Fibroblast of skin of back (primary cell): ENCODE data around the gene ARRB1.
"Not testable (repeated sequence)": the region's sequence is repeated elsewhere in the genome, so short reads cannot be mapped to it uniquely, and the experiment has no call there.

Source experiments
- DNase-seq: peaks from one replicate; pipeline ENCODE4 v3.0.0-alpha.2; 2013

The ARRB1 gene

GRCh38 chr11:75342966-75343870, 8.2 kb downstream of the ARRB1 start:
- no peak for DNase-seq

- no peak for DNase-seq
These were observed 9.1 kb downstream of the ARRB1 start for GRCh38 chr11:75342231-75342918.

GRCh38 chr11:75341612-75342011, 9.8 kb downstream of the ARRB1 start:
- DNase-seq, result no peak

GRCh38 chr11:75339685-75340409, 11.6 kb downstream of the ARRB1 start:
- no peak for DNase-seq

- peak; percentile 59 for DNase-seq
These were observed 12.8 kb downstream of the ARRB1 start for GRCh38 chr11:75338516-75339208.

GRCh38 chr11:75337195-75337654, 14.2 kb downstream of the ARRB1 start:
- DNase-seq, result peak; percentile 60

- DNase-seq, result no peak
These were observed 16.5 kb downstream of the ARRB1 start for GRCh38 chr11:75334976-75335375.

- DNase-seq, result no peak
These were observed 17.0 kb downstream of the ARRB1 start for GRCh38 chr11:75334402-75334891.

- no peak for DNase-seq
These were observed 17.7 kb downstream of the ARRB1 start for GRCh38 chr11:75333807-75334140.

- DNase-seq, result no peak
These were observed 18.2 kb downstream of the ARRB1 start for GRCh38 chr11:75333022-75333806.

GRCh38 chr11:75331761-75332160, 19.7 kb downstream of the ARRB1 start:
- not testable (repeated sequence) for DNase-seq

- DNase-seq, result not testable (repeated sequence)
These were observed 20.2 kb downstream of the ARRB1 start for GRCh38 chr11:75331304-75331703.

- not testable (repeated sequence) for DNase-seq
These were observed 20.6 kb downstream of the ARRB1 start for GRCh38 chr11:75330886-75331285.

- no peak for DNase-seq
These were observed 21.2 kb downstream of the ARRB1 start for GRCh38 chr11:75330291-75330690.

GRCh38 chr11:75328426-75329277, 22.8 kb downstream of the ARRB1 start:
- DNase-seq, result peak; percentile 77

- no peak for DNase-seq
These were observed 25.0 kb downstream of the ARRB1 start for GRCh38 chr11:75326439-75326810.

- peak; percentile 80 for DNase-seq
These were observed 25.6 kb downstream of the ARRB1 start for GRCh38 chr11:75325713-75326438.

- DNase-seq, result no peak
These were observed 26.7 kb downstream of the ARRB1 start for GRCh38 chr11:75324740-75325139.

- DNase-seq, result no peak
These were observed 27.3 kb downstream of the ARRB1 start for GRCh38 chr11:75324189-75324588.

GRCh38 chr11:75323609-75324008, 27.9 kb downstream of the ARRB1 start:
- DNase-seq, result no peak
